ENCODE measurements around the gene SLC17A9.

Gene SLC17A9, protein sequence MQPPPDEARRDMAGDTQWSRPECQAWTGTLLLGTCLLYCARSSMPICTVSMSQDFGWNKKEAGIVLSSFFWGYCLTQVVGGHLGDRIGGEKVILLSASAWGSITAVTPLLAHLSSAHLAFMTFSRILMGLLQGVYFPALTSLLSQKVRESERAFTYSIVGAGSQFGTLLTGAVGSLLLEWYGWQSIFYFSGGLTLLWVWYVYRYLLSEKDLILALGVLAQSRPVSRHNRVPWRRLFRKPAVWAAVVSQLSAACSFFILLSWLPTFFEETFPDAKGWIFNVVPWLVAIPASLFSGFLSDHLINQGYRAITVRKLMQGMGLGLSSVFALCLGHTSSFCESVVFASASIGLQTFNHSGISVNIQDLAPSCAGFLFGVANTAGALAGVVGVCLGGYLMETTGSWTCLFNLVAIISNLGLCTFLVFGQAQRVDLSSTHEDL

DNA sequence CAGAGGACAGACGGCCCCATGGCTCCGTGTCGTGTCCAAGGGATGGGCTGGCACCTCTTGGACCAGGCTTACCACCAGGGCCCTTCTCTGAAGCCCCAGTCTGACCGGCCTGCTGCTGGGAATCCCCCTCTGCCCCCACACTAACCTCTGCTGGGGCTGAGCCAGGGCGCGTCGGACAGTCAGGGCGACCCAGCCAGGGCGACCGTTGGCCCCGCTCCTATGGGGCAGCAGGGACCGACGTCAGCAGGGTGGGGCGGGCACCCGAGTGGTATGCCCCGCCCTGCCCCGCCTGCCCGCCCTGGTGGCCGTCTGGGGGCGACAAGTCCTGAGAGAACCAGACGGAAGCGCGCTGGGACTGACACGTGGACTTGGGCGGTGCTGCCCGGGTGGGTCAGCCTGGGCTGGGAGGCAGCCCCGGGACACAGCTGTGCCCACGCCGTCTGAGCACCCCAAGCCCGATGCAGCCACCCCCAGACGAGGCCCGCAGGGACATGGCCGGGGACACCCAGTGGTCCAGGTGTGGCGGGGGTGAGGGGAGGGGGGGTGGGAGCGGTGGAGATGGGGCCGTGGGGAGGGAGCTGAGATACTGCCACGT is at the start of gene SLC17A9:
TSS of gene SLC17A9 (plus strand) at position 337 of the 595 bp plus-strand sequence. CDS start at position 459, 122 bp downstream.
- peak in 10 of 56 donors; percentile 8 to 48 (median 23) for DNase-seq

DNA sequence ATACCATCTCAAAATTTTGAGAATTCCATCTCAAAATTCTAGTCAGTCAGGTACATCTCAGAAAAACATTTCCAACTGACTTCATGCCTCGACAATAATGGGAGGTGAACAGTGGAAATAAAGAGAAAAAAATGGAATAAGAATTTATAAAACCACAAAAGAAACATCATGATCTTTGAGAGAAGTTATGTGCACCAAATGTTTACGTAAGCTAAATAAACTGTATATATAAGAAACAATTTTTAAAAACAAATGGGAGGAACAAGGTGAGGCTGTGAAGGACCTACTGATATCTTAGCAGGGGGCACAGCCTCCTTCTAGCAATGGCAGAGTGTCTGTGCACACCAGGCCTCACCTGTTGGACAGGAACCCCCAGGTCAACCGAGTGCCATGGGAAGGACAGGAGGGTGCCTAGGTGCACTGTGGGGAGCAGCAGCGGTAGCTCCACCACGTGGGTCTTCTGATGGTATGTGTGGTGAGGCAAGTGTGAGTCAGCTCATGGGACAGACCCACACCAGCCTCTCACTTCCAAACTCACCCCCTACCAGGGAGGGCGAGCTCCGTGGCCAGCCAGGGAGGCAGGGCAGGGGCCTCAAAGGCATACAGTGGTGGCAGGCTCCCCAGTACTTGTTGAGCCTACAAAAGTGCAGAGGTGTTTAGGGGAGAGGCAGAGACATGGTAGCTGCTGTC is 49.4 kb upstream of the SLC17A9 start:
- no peak for DNase-seq

DNA sequence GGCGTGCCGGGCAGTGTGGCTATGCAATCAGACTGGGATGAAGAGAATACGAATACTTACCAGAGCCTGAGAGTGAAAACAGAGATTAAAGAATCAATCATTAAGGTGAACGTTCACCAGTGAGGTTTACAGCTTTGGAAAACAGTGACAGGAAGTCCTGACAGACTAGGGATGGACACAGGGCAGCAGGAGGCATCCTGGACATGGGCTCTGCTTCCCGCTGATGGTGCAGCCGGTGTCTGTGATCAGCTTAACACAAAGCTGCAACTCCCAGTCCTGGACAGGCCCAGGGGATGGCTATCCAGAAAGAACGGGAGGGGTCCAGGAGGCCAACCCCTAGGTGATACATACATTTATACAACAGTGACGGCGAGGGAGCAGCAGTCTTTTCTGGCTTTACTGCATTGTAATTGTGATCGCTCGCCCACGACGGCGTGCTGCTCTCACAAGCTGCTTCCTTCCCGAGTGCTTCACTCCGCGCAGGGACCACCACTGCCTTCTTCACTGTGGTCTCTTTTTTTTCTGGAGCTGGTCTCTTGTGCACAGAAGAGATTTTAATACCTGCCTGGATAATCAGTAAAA is 46.9 kb upstream of the SLC17A9 start:
- no peak for DNase-seq

DNA sequence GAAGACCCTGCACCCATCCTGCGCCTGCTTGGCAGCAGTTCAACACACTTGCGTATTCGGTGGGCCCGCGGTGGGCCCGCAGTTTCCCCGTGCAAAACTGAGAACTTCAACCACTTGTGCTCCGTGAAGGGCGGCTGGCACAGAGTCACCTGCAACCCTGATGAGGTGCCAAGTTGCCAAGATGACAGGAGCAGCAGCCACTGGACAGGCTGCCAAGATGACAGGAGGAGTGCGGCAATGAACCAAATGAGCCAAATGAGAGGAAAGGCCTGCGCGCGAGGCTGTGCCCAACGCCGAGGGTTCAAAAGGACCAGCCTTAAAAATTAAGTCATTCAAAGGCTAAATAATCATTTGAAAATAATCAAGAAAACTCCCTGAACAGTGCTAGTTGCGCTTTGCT is 46.3 kb upstream of the SLC17A9 start:
- DNase-seq = peak in 4 of 56 donors; percentile 11 to 38 (median 26)

DNA sequence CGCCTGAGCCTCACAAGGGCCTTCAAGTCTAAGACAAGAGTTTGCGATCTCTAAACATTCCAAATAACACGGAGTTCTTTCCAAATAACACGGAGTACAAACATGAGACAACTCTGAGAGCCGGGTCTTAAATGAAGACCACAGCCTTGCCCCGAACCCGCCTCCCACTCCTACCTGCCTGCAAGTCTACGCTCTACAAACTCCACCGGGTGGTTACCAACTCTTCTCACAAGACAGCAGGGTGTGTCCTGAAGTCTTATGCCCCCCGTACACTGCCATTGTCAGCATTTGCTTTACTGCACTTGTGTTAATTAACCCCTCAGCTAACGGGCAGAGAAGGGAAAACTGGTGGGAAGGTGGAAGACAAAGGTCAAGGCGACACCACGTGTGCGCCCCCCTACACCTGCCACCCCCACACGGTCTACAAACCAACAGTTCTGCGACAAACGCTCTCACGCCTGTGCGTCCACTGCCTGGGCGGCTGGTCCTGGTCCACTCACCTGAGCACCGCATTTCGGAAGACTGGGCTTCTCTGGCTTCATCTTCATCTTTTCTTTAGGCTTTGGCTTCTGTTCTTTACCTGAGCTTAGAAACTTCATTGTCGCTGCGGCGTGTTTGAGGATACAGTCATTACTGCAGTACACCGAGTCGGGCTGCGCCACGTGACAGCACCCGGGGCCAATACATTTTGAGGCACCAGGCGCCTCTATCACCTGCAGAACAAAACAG is 45.7 kb upstream of the SLC17A9 start:
- no peak for DNase-seq

DNA sequence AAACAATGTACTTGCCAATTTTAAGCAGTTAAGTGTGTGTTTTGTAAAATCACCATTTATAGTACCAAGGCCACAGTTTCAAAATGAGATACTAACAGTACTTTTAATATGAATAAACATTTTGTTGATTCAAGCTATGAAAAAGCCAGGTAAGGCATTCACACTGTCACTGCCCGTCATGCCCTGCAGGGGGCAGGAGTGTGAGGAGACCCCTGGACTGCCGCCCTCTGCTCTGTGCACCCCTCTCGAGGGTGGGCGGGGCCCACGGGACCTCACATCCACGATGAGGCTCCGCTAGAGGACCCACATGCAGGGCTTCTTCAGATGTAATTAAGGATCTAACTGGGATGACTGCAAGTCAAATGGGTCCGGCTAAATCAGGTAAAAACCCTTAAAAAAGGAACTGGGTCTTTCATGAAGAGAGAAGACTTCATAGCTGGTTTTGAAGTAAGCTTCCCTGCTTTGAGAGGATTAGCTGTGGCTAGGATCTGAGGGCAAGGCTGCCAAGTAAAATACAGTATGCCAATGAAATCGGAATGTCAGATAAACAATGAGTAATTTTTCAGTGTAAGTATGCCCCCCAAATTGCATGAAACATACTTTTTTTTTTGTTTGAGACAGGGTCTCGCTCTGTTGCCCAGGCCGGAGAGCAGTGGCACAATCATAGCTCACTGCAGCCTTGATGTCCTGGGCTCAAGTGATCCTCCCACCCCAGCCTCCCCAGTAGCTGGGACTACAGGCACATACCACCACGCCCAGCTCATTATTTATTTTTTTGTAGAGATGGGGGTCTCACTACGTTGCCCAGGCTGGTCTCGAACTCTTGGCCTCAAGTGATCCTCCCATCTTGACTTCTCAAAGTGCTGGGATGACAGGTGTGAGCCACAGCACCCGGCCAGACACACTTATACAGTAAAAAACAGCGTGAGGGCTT is 44.9 kb upstream of the SLC17A9 start:
- no peak for DNase-seq

DNA sequence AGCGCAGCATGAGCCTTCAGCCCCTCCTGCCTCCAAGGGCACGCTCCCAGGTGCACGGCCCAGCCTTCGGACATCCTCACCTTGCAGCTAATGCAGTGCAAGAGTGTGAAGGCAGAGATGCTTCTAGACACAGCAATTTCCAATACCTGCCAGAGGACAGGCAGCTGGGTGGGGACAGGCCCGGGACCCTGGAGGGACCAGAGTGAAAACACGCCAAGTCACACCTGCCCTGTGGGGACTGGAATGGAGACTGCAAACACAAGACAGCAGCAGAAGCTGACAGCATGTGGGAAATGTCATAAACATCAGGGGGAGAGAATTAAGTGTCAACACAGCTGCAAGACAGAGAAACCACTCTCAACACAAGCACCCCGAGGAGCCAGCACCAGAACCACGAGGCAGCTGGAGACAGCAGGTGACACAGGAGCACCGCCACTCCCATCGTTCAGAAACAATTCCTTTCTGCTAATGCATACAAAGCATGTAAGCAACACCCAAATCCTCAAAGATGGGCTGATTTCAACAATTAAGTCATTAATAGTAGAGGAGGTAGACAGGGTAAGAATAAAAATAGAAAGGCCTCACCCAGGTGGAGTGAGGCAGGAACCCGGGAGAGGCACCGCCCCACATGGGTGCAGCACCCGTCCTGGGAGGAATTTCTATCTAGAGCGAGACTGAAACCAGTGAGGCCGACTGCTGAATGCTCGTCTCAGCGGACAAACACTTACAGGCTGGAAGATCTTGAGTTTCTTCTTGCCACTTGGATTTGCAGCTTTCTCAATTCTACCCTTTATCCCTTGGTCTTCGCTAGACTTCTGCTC is 43.3 kb upstream of the SLC17A9 start:
- peak in 4 of 56 donors; percentile 34 to 67 (median 45) for DNase-seq

DNA sequence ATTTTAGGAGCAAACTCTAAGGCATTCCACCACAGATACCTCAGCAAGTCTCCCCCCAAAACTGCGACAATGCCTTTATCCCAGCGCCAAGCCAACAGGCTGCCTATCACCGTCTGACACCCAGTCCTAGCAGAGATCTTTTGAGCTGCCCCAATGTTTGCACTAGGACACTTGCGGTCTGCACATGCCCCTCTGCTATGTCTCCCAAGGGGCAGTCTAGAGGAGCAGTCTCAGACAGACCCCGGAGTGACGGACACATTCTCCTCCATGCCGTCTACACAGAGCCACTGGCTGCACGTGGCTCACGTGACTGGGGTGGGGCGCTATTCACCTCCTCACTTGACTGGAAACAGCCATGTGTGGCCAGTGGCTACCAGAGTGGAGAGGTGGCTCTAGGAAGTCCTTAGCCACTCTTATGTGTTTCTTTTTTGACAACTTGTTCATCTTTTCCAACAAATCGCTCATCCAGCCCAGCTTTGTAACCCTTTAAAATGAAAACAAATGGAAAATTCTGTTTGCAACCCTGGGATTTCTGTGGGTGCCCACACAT is 42.2 kb upstream of the SLC17A9 start:
- DNase-seq = no peak

DNA sequence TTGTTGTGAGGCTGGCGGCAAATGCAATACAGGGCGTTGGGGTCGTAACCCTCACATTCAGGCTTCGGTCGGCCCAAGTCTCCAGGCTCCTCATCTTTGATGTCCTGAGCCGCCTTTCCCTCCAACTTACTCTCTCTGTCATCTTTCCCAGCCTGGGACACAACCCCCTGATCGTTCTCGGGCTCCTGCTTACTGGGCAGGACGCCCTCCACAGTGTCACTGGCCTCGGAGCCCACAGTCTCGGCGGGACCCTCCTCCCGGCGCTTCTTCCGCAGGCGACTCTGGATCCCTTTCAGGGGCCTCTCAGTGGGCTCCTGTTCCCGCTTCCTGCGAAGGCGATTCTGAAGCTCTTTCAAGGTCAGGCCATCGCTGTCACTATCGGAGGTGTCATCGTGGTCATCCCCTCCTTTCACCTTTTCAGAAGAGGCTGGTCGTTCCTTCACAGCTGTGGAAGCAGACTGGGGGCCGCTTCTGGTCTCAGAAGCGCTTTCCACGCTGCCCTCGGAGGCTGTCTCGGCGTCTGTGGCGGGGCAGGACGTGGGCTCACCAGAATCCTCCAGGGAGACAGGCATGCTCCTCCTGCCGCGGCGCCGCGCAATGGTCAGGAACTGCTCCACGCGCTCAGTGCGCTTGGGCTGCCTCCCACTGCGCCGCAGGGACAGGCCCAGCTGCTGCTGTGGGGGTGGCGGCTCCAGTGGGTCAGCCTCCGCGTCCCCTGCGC is 41.6 kb upstream of the SLC17A9 start:
- DNase-seq = no peak

DNA sequence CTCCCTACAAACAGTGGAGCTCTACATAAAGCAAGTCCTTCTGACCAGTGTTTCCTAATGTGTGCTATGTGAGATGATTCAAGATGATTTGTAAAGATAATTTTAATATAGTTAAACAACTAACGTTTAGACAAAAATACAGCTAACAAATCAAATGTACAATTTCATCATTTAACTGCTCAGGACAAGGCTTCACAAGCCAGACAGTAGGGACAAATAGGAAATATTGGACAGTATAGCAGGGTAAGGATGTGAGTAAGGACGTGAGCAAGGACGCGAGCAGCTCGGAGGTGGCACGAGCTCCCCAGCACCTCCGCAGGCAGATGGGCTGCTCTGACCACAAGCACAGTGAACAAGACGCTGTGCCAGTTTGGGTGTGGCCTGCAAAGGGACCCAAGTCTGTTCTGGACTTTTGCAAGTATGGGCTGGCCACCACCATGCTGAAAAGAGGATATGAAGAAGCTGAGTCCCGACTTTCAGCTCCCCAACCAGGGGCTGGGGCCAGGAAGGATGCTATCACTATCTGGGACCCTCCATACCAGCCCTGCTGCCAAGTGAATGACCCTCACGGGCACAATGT is 40.7 kb upstream of the SLC17A9 start:
- no peak for DNase-seq

DNA sequence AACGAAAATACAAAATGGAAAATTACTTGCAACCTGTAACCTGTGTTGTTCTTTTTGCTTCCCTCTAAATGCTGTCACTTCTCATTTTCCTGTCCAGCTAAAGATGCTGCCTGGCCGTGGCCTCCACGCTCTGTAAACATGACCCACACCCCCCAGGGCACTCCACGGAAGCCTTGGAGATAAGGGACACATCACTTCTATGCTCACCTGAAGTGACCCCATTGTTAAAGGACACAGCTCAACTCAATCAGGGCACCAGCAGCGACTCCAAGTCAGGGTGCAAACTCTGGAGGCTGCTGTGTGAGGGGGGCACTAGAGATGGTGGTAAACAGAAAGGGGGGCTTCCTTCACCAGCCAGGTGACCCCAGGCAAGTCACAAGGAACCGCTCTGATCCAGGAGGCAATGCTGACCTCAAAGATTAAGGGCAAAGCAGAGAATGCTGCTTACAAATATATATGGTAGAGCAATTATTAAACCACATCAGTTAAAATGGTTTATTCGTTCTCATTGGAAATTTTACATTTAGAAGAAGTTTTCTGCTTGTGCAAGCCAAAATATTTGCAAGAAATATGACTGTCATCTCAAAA is 39.4 kb upstream of the SLC17A9 start:
- no peak for DNase-seq

DNA sequence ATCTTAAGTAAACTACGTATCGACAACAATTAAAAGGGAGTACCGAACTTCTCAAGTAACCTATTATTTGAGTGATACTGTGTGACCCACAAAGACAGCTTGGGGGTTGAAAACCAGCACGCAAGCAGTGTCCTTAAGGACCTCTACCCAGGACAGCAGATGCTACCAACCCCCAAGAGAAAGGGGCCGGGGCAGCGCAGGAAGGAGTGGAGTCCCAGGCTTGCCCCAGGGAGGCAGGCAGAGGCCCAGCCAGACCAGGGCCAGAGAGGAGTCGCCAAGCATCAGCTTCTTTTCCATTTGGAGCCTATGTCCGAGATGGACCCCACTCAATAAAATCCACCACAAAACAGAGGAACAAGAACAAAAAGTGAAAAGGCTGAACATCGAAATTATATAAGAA is 38.1 kb upstream of the SLC17A9 start:
- no peak for DNase-seq

DNA sequence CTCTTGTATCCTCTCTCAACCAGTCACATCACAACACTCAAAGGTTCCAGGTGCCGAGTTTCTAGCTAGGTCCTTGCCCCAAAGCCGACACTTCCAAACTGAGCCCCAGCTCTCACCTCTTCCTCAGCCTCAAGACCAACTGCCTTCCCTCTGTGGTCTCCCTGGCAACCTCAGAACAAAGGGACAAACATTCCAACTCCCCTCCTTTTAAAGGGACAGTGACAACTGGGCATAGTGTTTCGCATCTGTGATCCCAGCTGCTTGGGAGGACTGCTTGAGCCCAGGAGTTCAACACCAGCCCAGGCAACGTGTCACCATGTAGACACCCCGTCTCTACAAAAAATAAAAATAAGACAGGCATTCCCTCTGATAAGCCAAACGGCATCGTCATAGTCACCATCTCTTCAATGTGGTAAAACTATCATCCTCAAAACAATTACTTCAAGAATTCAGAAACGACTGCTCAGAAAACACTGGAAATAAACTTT is 37.5 kb upstream of the SLC17A9 start:
- DNase-seq = peak in 25 of 56 donors; percentile 7 to 49 (median 28)

DNA sequence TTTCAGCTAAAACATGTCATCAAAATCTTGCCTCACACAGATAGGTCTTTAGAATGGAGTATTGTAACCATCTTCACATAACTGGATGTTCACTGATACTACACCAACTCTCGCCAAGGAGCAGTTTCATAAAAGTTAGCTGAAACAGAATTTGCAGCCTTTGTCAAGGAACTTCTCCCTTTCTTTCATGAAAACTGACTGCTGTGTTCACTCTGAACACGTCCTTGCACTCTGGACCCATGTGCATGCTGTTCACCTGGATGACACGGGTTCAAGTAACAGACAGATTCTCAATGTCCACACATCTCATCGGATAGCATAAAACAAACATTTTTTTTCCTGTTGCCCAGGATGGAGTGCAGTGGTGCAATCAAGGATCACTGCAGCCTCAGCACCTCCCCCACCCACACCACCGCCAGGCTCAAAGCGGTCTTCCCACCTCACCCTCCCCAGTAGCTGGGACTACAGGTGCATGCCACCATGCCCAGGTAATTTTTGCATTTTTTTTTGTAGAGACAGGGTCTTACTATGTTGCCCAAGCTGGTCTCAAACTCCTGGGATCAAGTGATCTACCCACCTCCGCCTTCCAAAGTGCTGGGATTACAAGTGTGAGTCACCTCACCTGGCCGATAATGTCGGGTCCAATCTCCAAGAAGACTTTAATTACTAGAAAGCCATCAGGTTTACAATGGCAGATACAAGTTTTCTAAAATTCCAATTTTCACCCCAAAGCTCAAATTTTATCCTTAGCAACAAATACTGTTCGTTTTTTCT is 35.6 kb upstream of the SLC17A9 start:
- no peak for DNase-seq

DNA sequence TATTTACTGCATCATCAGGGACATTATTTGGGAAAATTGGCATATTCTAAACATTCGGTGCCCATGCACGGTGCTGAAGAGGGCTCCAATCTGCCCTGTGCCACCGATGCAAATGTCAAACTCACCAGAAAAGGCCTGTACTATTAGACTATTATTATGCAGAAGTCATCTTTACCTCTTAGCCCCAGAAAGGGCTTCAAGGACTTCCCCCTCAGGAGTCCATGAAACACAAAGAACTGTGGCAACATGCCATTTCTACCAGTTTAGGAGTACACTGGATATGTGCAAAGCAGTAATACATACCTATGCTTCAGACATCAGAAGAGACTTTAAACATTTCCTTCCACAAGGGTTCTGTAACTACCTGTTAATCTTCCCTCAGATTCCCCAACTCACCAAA is 34.8 kb upstream of the SLC17A9 start:
- no peak for DNase-seq

DNA sequence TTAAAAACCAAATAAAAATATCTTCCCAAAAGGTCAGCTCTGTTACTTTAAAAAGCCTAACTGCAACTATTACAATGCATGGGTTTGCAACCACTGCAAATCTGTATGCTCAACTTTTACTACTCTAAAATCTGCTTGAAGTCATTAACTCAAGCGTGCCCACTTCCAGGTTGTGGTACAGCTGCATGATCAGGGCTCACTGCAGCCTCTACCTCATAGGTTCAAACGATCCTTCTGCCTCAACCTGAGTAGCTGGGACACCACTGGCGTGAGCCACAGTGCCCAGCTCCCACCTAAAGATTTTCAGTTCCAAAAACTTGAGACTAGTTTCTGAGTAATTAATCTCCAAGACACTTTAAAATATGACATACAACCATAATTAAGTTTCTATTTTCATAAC is 34.4 kb upstream of the SLC17A9 start:
- no peak for DNase-seq

All from nucleus accumbens (tissue), 56 donors.